Heart left ventricle (tissue), 13 donors: ENCODE measurements around the gene GIMD1.

Experiments
- CTCF ChIP-seq, 12 donors: fragments of 200-600 bp; sonication (generic) in 4 of 12; IDR thresholded peaks; one replicate each; pipeline versions ENCODE4 v1.5.0 to v1.8.0; 2018 to 2022; ENCODE audit warnings: antibody characterized with exemption in 12 of 12, mild to moderate bottlenecking in 5 of 12
- POLR2A ChIP-seq, 2 donors: fragments of 450-650 bp; IDR thresholded peaks; one replicate each; pipeline ENCODE4 v1.6.1; 2017; ENCODE audit warnings: antibody characterized with exemption in 2 of 2, mild to moderate bottlenecking in 2 of 2, moderate library complexity in 2 of 2
- donor health status: ischemic (EF 13 %, LVEDD 7.1; RV severe dilation, severe dysfunction).
- donor health status: DM: no; HTN: yes; CAD: no.
- donor health status: DM: no; HTN: no; CAD: no.
- donor health status: ischemic (EF 25% LVEDD 6.9; RV normal size, moderate dysfunction).
- donor health status: ischemic (EF 25% LVEDD 5.7; RV mildly dilated, moderate dysfunction).
- donor health status: ischemic (EF 35%, LVEDD 5.7; RV mildly dilated, moderate dysfunction).
- donor health status: nonischemic (EF 11% LVEDD 7.7; RV severe dilation, severe dysfunction).
- donor health status: DM: yes; HTN: yes; CAD: no.
- donor health status: PGD.
- donor health status: ischemic (EF 29% LVEDD 5.4; RV normal size, mild dysfunction).
- donor health status: nonischemic (EF 23%, LVEDD 6.1; RV moderate dilation, normal function).

GRCh38 chr4:106347167-106347566 is 21.4 kb downstream of the GIMD1 start:
- TF ChIP-seq CTCF (IDR thresholded peaks at IDR 0.05) (no peak), POLR2A (IDR thresholded peaks at IDR 0.05) (no peak)
